HG02943 (cell line): ENCODE measurements around the gene AFG1L.
"Not testable (repeated sequence)": the region's sequence is repeated elsewhere in the genome, so short reads cannot be mapped to it uniquely, and the experiment has no call there.

Source experiments
- ATAC-seq: cut with Tn5 transposase; IDR thresholded peaks from one replicate; pipeline ENCODE4 v1.9.1; 2021; ENCODE audit warnings: mild to moderate bottlenecking, low read depth, moderate library complexity; ENCODE audit not compliant: unreplicated experiment

Gene AFG1L

DNA sequence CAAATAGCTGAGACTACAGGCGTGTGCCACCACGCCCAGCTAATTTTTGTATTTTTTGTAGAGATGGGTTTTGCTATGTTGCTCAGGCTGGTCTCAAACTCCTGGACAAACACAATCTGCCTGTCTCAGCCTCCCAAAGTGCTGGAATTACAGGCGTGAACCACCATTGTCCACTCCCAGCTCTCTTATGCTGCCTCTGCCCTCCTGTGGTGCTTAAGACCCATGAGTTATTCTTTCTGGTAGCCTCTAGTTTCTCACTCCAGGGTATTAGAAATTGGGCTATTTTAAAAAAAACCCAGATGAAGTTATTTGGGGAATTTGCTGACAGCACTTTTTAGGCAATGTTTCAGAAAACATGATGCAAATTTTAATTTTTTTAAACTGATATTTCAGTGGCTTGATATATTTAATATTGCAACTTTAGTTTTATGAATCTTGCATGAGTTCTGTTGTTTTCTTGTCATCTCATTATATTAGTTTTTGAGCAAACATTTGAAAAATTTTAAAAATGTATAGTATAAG lies 151.8 kb downstream of the AFG1L start:
- ATAC-seq, result no peak

DNA sequence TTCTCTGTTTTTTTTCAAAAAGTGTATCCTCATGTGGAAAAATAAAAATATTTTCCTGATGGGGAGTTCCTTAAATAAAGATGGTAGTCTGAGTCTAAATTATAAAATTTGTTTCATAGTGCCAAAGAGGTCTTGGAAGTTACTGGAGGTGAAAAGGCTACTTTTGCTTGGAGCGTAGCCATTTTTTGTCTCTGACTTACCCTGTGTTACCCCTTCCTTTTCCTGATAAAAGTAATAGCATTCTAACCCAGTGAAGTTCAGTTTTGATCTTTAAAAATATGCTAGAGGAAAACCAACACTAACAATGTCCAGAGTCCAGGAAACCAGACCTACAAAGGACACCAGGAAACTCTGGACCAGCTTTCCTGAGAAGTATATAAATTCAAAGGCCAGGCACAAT lies 153.6 kb downstream of the AFG1L start:
- no peak for ATAC-seq

DNA sequence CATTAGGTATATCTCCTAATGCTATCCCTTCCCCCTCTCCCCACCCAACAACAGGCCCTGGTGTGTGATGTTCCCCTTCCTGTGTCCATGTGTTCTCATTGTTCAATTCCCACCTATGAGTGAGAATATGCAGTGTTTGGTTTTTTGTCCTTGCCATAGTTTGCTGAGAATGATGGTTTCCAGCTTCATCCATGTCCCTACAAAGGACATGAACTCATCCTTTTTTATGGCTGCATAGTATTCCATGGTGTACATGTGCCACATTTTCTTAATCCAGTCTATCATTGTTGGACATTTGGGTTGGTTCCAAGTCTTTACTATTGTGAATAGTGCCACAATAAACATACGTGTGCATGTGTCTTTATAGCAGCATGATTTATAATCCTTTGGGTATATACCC lies 154.9 kb downstream of the AFG1L start:
- not testable (repeated sequence) for ATAC-seq

DNA sequence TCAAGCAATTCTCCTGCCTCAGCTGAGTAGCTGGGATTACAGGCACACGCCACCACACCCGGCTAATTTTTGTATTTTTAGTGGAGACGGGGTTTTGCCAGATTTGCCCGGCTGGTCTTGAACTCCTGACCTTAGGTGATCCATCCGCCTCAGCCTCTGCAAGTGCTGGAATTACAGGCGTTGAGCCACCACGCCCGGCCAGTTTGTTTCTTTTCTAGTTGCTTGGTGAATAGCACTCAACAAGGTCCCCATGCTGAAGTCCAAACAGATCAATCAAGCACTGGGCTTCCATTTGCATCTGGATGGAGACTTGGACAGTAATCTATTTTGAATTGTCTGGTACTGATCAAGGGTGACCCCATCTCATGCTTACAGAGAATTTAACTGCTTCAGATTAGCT lies 157.0 kb downstream of the AFG1L start:
- no peak for ATAC-seq

DNA sequence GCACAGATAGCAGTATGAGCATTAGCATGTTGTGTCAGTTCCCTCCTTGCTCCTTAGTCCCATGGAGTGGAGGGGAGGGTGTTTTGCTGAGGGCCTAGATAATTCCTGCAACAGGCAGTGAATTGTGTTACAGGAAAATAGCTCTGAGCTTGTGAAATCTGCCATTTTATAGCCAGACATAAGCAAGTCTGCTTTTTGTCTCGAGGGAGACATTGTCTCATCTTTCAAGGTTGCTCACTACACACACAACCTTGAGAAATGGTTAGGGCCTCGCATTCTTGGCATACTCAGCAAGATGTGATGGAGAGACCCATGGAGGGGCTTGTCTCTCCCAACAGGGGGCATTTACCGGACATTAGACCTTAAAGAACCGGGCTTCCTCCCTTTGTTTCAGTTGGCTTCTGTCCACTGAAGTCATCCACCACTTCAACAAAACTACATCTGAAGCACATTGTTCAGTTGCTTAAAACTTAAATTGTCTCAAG lies 157.9 kb downstream of the AFG1L start:
- ATAC-seq, result no peak

DNA sequence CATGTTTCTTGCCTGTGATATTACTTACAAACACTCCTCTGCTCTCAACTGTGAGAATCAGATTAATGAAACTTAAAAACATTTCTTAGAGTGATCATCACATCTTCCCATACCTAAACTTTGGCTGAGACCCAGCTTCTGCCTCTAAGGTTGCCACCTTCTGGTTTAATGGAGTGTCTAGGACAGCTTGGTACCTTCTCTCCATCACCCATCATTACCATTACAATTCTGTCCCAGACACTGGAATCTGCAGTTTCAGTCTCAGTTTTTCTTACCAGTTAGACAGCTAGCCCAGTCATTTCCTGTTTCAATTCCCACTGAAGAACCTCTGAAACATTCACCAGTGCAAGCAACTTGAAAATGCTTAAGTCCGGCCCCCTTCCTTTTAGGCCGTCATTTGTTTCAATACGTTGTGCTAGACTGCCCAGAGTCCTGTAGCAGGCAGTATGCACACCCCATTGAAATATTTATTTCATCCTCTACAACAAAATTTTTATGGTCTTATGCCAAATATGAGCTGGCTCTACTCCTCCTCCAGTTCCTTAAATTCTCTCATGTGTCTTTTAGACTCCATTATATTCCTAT lies 158.8 kb downstream of the AFG1L start:
- ATAC-seq, result no peak

DNA sequence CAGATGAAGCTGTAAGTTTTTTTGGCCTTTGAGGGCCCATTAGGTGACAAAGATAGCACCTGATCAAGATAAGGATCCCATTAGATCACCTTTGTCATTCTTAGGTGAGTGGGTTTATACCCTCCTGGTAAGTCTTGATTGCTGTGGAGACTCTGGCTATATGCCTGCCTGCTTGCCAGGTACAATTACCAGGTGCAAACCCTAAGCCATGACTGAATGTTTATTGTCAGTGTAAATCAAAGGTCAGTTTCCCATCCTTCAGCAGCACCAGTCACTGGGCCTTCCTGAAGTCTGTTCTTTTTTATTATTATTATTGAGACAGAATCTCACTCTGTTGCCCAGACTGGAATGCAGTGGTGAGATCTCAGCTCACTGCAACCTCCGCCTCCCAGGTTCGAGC lies 159.5 kb downstream of the AFG1L start:
- no peak for ATAC-seq

DNA sequence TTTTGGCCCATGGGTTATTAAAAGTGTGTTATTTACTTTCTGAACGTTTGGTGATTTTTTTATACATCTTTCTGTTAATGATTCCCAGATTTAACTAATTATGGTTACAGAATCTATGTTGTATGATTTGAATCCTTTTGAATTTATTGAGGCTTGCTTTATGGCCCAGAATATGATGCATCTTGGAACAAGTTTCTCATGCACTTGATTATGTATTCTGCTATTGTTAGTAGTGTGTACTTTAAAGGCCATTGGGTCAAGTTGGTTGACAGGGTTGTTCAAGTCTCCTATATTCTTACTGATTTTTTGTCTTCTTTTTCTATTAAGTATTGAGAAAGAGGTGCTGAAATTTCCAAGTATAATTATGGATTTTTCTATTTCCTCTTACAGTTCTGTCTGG lies 160.8 kb downstream of the AFG1L start:
- no peak for ATAC-seq

DNA sequence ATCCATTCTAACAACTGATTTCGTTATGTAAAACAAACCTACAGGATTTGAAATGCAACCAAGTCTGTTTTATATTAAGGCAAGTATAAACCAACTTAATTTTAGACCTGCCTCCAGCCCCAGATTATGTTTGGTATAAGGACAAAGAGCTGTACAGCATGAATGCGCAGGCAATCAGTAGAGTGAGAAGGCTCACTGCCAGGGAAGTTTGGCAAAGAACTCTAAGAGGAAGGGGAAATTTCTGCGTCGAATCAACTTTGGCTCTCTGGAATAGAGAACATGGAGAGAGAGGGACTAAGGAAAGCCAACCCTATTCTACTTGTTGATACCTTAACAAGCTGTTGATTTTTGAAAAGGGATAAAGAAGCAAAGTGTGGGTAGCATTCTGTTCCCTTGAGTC lies 168.9 kb downstream of the AFG1L start:
- no peak for ATAC-seq

DNA sequence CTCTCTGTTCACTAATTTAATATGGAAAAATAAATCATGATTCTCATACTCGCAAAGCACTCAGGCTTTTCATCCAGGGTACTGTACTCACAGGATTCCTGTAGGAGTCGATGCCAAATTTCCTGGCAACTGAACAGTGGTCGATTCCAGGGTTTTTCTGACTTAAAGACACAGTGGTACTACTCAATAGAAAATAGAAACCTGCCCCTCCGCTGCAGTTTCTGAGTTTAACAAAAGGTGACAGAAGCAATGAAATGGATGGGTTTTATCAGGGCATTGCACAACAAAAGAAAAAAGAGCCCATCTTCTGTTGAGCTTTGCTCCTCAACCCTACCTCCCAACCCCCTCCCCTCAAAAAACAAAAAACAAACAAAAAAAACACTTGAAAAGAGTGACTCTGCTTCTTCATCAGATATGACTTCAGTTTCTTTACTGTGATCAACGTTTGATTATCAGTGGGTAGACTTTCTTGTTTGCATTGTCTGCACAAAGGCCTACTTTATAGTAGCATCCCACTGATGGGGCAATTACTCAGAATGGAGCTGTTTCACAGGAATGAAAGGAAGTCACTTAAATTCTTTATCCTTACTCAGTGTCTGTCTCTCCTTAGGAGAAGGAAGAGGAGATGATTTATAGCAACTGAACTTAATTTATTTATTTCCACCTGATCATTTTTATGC lies 169.7 kb downstream of the AFG1L start:
- no peak for ATAC-seq

DNA sequence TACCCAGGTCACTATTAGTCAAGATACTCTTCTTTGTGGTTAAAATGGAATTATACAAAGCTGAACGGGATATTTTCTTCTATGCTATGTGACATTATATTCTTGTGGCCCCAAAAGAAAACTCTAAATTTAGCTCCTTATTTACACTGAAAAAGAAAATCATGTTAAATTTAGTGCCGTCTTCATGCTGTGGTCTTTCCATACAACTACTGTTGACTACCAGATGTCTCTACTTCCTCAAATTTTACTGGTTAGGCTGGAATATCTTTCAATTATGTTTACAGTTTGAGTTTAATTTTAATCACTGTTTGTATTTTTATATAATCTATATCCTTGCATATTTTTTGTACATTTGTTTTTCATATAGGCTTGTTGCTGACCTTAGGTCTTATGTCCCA lies 170.2 kb downstream of the AFG1L start:
- ATAC-seq, result no peak

DNA sequence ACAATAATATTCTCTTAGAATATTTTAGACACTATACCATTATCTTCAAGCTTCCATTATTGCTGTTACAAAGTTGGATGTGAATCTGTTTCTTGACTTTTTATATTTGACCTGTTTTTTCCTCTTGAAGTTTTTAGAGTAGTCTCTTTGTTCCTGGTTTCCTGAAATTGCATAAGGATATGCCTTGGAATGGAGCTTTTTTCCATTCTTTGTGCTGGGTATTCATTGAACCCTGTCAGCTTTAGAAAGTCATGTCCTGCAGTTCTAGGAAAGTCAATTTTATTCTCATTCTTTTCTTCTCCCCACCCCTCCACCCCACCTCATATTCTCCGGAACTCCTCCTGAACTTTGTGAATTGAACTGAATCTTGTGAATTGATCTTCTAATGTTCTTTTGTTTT lies 173.5 kb downstream of the AFG1L start:
- no peak for ATAC-seq

DNA sequence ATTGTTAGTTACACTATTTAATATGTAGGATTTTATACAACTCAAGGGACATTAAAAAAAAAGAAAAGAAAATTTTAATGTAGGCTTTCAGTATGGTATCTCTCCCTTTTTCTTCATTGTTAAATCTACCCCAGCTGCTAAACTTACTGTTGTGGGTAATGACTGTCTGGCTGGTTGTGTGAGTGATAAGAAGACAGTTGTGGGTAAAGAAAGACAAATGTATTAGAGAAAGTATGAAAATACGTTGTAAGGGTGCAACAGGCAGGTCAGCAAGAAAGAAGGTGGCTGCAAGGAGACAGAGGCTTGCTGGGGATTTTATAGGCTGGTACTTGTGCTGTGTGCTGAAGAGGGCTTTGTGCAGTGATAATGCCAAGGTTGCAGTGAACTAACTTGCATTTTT lies 174.5 kb downstream of the AFG1L start:
- no peak for ATAC-seq

DNA sequence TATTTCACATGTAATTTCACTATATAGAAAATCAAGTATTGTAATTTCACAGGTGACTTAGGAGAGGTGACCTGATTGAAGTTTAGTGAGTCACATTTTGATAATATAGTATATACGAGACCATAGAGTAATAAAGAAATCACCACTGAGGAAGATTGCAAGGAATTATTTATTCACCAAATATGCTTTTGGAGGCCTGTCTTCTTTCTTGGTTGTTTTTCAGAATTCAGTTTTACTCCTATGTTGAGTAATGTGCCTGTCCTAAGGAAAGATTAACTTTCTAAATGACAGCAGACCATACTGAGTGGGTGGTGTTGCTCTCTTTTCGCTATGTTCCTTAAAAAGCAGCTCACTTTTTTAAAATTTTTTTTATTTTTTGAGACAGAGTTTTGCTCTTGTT lies 178.3 kb downstream of the AFG1L start:
- ATAC-seq, result no peak

DNA sequence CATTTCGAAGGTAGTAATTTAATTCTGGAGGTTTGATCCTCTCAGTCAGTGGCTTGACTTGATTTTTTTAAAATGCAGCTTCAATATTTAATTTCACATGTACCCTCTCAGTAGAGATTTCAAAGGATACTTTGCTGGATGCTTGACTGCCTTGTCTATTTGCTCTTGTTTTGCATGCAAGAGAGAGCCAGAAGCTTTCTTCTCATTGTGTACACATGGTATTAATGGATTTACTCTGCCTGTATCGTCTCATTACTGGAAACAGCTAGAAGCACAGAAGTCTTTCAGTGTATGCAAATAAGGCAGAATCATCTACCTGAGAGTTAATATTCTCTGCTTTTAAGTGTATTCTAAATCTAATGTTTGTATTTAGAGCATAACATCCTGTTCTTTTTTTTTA lies 181.5 kb downstream of the AFG1L start:
- no peak for ATAC-seq

DNA sequence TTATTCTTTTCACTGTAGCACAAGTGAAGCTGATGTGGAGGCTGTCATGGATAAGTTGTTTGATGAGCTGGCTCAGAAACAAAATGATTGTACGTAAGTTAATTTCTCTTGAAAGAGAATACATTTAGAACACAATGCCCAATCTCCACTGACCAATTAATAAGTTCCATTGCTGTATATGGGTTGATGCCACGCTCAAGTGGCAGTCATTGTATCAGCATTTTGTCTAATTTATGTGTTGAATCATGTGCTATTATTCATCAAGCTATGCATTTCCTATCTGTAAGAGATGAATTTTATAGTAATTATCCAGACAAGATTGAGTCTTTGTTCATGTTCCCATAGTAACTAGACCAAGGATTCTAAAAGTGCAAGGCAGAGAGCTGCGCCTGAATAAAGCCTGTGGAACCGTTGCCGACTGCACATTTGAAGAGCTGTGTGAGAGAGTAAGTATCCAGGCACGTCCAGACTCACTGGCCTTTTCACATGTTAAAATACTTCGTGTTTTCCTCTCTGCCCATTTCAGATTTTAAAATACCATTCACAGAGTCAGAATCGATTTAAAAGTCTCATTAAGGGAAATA lies 182.1 kb downstream of the AFG1L start:
- no peak for ATAC-seq

DNA sequence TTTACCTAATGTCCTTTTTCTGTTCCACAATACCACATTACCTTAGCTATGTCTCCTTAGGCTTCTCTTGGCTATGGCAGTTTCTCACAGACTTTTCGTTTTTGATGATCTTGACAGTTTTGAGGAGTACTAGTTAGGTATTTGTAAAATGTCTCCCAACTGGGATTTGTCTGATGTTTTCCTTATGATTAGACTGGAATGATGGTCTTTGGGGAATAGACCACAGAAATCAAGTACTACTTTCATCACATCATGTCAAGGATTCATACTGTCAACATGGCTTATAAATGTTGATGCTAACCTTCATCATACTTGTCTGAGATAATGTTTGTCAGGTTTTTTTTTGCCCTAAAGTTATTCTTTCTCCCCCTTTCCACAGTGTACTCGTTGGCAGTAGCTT lies 187.7 kb downstream of the AFG1L start:
- no peak for ATAC-seq

DNA sequence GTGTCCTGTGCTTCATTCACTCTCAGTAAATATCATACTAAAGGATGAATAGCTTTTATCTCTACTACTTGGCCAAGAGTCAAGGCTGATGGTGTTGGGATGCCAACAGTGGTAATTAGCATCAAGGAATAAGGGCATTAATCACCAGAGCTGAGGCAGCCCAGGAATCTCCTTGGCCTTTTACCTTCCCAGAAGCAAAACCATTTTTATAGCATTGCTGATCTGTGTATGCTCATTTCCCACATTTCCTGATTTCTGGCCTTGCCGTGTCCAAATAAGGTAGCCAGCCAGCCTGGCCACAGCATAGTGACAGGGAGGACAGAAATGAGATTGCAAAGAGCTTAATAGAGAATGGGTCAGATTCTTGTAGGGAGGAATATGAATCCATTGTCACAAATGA lies 189.2 kb downstream of the AFG1L start:
- ATAC-seq, result no peak

DNA sequence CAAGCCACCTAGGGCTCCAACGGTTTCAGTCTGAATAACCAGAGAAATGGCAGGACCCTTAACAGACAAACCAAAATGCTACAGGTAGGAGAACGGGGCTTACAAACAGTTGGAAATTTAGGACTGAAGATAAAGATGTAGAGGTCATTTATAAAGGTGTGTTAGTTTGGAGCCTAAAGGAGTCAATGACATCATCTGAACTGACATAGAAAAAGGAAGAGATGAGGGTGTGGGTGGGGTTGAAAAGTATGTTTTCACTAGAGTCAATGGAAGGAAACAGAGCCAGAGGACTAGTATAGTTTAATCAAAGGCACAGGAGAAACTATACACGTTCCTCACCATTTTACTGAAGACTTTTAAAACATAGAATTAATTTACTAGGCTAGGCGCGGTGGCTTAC lies 194.8 kb downstream of the AFG1L start:
- ATAC-seq, result no peak

DNA sequence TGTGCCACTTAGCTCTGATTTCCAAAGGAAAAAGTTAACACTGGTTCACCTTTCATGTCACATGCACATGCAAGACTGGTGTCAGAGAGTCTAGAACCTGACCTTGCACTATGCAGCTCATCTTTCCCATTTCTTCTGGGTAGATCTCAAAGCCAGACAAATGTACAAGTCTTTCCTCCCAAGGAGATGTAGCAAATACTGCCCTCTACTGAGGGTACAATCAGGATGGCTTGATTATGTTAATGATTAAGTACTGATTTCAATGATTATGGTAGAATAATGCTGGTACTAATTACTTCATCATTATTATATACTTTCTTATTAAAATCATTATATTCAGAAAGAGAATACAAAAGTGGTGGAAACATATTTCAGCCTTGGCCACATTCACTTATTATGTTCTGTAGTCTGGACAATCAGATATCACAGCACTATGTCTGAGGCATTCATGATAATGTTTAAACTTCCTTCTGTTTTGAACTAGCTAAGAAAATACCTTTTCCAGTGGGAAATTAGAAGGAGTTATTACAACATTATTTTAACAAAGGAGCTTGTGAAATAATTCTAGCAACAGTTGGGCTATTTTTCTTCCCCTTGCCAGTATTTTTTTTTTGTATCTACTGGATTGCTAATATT lies 197.4 kb downstream of the AFG1L start:
- ATAC-seq, result no peak

DNA sequence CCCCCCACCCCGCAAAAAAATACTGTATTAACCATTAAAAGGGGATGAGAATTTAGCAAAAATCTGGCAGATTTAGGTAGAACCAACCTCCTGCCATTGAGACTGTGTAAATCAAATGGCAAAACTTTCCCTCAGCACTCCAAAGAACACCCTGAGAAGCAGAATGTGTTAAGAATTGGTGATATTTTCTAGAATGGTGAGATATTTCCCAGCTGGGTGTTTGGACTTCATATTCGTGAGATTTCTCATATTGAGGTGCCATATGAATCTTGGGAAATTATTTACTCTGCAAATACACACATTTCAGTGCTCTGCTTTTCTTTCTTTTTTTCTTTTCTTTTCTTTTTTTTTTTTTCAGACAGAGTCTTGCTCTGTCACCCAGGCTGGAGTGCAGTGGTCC lies 199.6 kb downstream of the AFG1L start:
- ATAC-seq, result no peak

DNA sequence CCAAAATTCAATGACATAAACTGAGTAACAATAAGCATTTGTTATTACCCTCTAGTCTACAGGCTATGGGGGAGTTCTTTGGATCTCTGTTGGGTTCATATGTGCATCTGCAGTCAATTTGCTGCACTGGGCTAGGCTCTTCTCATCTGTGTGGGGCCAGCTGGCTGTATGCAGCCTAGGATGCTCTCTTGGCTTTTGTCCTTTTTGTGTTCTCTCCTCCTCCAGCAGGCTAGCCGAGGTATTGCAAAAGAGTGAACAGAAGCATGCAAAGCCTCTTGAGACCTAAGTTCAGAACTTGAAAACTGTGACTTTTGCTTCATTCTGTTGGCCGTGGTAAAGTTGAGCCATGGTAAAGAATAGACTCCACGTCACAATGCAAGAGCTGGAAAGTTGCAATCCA lies 203.0 kb downstream of the AFG1L start:
- ATAC-seq, result no peak
